IPS-NIHi11 (cell line): Measurements from ENCODE around the gene C17orf67.
"Not testable (repeated sequence)": the region's sequence is repeated elsewhere in the genome, so short reads cannot be mapped to it uniquely, and the experiment has no call there.

ENCODE experiments used
- DNase-seq: peaks from one replicate; pipeline ENCODE4 v3.0.0; 2012; ENCODE audit warnings: mixed read lengths, low spot score

The C17orf67 gene

GRCh38 chr17:56773124-56773523 lies 60.6 kb downstream of the C17orf67 start:
- DNase-seq: no peak

- DNase-seq: no peak
These were observed 61.3 kb downstream of the C17orf67 start for GRCh38 chr17:56772442-56772841.

DNA sequence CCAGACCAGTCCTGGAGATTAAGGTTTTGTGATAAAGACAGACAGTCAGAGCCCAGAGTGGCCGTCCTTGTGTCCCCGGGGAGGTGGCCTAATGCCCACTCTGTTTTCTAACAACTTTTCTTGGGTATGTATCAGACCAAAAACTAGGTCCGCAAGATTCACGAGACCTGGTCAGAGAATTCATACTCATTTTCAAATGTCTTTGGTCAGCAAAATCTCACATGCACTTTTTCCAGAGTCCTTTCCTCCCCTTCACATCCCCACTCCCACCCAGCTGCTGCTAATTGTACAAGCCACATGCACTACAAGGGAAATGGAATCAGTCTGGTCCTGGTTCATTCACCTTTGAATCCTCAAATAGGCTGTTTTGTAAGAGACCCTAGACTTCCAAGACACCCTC lies 61.7 kb downstream of the C17orf67 start:
- DNase-seq: no peak

GRCh38 chr17:56771563-56771962 lies 62.2 kb downstream of the C17orf67 start:
- no peak for DNase-seq

DNA sequence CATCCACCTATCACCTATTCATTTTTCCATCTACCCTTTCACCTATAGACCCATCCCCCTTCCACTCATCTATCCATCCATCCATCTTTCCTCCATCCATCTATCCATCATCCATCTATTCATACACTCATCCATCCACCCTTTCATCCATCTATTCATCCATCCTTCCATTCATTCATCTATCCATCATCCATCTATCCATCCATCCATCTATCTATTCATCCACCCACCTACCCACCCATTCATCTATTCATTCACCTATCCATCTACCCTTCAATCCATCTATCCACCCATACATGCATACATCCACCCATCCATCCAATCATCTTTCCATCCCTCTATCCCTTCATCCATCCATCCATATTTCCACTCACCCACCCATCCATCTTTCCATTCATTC lies 63.3 kb downstream of the C17orf67 start:
- DNase-seq: no peak

DNA sequence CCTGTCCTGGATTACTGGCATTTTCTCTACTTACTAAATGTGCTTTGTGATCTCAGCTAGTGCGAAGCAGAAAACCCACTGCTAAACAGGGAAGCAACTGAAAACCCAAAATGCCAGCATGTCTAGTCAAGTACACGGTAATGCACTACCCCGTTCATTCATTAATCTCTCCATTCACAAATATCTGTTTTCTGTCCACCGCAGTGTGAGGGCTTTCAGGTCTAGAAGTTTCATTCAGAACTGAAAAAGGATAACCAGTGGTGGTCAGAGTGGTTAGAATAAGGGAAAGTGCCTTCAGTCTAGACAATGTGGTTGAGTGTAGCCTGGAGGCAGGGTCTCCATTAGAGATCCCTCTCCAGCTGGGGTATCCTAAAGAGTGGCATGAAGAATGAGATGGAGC lies 68.3 kb downstream of the C17orf67 start:
- DNase-seq: no peak

DNA sequence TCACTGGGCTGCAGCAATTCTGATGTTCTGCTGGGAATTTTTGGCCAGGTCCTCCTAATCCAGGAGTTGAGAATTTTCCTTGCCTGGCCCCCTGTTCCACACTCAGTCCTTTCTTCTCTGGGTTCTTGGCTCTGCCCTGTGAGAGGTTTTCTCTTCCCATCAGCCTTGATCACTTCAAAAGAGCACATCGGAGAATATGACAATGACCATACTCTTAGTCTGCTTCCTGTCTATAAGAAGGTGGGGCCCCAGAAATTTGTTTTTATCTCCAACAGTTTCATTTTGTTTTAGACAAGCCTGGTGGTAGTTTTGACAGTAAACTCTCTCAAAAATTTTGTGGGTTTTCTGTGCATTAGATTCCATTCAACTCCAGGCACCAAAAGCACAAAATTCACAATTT lies 70.7 kb downstream of the C17orf67 start:
- no peak for DNase-seq

DNA sequence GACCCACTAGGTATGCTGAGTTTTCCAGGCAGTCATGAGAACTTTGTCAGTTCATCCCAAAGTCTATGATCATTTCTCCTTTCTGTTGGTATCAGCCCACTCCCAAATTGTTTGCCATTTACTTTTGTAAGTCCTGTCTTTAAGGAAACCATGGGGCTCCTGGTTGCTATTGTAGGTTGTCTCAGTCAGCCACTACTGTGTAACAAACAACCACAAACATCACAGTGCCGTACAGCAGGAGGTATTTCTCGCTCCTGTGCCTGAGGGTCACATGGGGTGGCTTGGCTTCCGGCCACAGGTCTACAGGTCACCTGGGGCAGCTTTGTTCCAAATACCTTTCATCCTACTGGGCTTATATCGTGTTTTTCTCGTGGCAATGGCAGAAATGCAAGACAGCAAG lies 71.6 kb downstream of the C17orf67 start:
- DNase-seq: no peak

DNA sequence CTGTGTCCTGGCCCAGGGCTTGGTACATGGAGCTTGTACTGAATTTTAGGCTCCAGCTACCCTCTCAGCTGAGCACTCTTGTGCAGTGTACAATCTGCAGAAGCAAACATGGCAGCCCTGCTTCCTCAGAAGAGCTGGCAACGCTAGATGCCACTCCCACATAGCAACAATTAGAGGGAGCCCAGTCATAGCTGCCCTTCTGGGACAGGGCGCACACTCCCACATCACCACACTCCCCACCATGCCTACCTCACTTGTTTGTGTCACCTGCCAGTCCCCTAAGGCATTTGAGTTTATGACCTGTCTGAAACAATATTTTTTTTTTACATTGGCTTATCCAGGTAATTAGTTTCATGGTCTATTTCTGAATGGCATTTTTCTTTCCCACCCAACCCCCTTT lies 72.3 kb downstream of the C17orf67 start:
- no peak for DNase-seq

DNA sequence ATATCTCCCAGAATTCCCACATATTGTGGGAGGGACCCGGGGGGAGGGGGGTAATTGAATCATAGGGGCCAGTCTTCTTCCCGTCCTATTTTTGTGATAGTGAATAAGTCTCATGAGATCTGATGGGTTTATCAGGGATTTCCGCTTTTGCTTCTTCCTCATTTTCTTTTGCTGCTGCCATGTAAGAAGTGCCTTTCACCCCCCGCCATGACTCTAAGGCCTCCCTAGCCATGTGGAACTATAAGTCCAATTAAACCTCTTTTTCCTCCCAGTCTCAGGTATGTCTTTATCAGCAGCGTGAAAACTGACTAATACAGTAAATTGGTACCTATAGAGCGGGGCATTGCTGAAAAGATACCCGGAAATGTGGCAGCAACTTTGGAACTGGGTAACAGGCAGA lies 76.1 kb downstream of the C17orf67 start:
- DNase-seq: not testable (repeated sequence)

GRCh38 chr17:56756536-56756935 lies 77.2 kb downstream of the C17orf67 start:
- no peak for DNase-seq

DNA sequence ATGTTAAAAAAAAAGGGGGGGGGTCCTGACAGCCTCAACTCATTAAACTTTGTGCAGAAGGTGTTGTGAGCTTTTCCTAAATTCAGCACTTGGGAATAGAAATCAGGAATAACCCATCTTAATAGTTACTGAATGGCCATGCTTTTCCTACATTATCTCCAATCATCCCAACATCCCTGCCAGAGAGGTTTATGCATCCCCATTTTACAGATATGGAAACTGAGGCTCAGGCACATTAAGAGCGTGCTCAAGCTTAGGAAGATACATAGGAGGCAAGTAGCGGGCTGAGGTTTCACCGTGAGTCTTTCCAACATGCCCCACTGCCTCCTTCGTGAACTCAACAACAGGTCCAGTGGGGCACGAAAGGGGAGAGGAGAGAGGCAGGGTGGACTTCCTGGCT lies 78.4 kb downstream of the C17orf67 start:
- no peak for DNase-seq

DNA sequence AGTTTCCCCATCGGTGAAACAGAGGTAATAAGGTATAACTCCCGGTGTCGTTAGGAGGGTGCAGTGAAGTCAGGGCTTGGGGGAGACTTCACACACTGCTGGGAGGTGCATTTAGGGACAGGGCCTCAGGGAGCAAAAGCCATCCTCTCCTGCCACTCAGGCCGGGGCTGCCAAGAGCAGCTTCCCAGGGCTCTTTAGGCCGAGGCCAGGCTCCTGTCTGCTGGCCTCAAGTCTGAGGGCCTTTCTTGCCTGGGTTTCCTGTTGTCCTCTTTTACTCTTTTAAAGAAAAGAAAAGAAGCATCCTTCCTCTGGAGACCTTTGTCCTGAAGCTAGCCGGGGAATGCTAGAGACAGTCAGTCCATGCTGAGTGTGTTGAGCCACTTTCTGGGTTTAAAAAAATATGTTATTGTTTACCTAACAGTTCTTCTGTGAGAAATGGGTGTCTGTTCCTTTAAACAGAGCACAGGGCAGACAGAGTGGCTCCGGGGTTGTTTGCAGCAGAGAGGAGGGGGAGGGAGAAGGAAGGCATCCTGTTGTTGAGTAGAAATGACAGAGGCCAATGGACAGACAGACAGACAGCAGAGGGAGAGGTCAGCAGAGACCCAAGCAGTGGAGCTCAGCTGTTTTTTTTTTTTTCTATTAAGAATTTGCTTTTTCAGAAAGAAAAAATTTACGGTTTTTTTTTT lies 79.1 kb downstream of the C17orf67 start:
- peak; percentile 75 for DNase-seq

GRCh38 chr17:56752263-56752836 lies 81.4 kb downstream of the C17orf67 start:
- DNase-seq: no peak

- no peak for DNase-seq
These were observed 82.5 kb downstream of the C17orf67 start for GRCh38 chr17:56751145-56751738.

GRCh38 chr17:56744721-56745120 lies 89.0 kb downstream of the C17orf67 start:
- no peak for DNase-seq

DNA sequence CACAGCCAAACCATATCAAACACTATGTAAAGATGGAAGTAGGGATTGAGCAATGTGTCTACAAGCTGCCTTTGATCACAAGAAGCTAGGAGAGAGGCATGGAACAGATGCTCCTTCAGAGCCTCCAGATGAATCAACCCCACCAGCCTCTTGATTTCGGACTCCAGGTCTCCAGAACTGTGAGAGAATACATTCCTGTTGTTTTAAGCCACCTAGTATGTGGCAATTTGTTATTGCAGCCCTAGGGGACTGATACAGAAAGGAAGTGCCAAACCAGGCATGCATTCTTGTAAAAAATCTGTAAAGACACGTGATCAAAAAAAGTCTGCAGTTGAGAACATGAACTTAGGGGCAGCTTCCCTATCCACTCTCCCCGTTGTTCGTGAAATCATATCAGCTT lies 91.1 kb downstream of the C17orf67 start:
- no peak for DNase-seq
